ENCODE measurements around the gene SIAH1.

The SIAH1 gene

GRCh38 chr16:48367441-48368049 lies 17.7 kb downstream of the SIAH1 start:
- peaks cover 18% of the 10 kb centered on the region for H4K20me1 ChIP-seq (ENCODE audit: low read depth, low read length)
- H3K9me3 ChIP-seq (ENCODE audit: insufficient read depth, low read length) = no peaks in the 10 kb centered on the region
- TF ChIP-seq EZH2phosphoT487 (conservative IDR thresholded peaks at IDR 0.05; ENCODE audit: low read length) (no peak), CTCF (IDR thresholded peaks at IDR 0.05; ENCODE audit: insufficient read depth, low read length, poor library complexity, severe bottlenecking) (no peak)
- no peaks in the 10 kb centered on the region for H3K36me3 ChIP-seq (ENCODE audit: low read length)
- H2AFZ ChIP-seq (ENCODE audit: low read depth, low read length, severe bottlenecking) = no peak overlapping the region
- peak overlapping the region; percentile 94 for H3K4me2 ChIP-seq (ENCODE audit: low read depth, low read length, poor library complexity, severe bottlenecking)
- H3K27ac ChIP-seq (ENCODE audit: low read depth, low read length) = no peak overlapping the region
- H3K9me2 ChIP-seq (replicated peaks; ENCODE audit: insufficient read depth, low read length) = no peaks in the 10 kb centered on the region
- no peak overlapping the region for H3K4me3 ChIP-seq (ENCODE audit: insufficient read depth, low read length, poor library complexity, severe bottlenecking)
- H3K9ac ChIP-seq (ENCODE audit: low read length) = no peak overlapping the region
- H3K27me3 ChIP-seq (ENCODE audit: low read length) = no peaks in the 10 kb centered on the region
- H3F3A ChIP-seq (ENCODE audit: insufficient read depth) = peaks cover 10% of the 10 kb centered on the region; the same call in 1 of the 2 replicates
- peaks cover 95% of the 10 kb centered on the region for H3K79me2 ChIP-seq (ENCODE audit: insufficient read depth, low read length)

- Histone ChIP-seq H4K20me1 (ENCODE audit: low read depth, low read length) (peaks cover 7% of the 10 kb centered on the region), H3F3A (ENCODE audit: insufficient read depth) (peaks cover 10% of the 10 kb centered on the region; the same call in 1 of the 2 replicates), H3K9me3 (ENCODE audit: insufficient read depth, low read length) (no peaks in the 10 kb centered on the region), H3K4me3 (ENCODE audit: insufficient read depth, low read length, poor library complexity, severe bottlenecking) (peak overlapping the region; percentile 53), H3K79me2 (ENCODE audit: insufficient read depth, low read length) (peaks cover 95% of the 10 kb centered on the region), H3K9me2 (replicated peaks; ENCODE audit: insufficient read depth, low read length) (no peaks in the 10 kb centered on the region), H2AFZ (ENCODE audit: low read depth, low read length, severe bottlenecking) (peak overlapping the region; percentile 30), H3K27ac (ENCODE audit: low read depth, low read length) (peak overlapping the region; percentile 56), H3K9ac (ENCODE audit: low read length) (peak overlapping the region; percentile 60), H3K27me3 (ENCODE audit: low read length) (no peaks in the 10 kb centered on the region), H3K4me2 (ENCODE audit: low read depth, low read length, poor library complexity, severe bottlenecking) (peak overlapping the region; percentile 94), H3K36me3 (ENCODE audit: low read length) (peaks cover 1% of the 10 kb centered on the region; the same call in 1 of the 2 replicates)
- TF ChIP-seq CTCF (IDR thresholded peaks at IDR 0.05; ENCODE audit: insufficient read depth, low read length, poor library complexity, severe bottlenecking) = no peak
- no peak for TF ChIP-seq EZH2phosphoT487 (conservative IDR thresholded peaks at IDR 0.05; ENCODE audit: low read length)
Observed at GRCh38 chr16:48366165-48367093, 18.8 kb downstream of the SIAH1 start.

GRCh38 chr16:48365601-48366164 lies 19.5 kb downstream of the SIAH1 start:
- H3K27me3 ChIP-seq (ENCODE audit: low read length) = no peaks in the 10 kb centered on the region

More at GRCh38 chr16:48365601-48366164, 19.5 kb downstream of the SIAH1 start:
- Histone ChIP-seq H3K36me3 (ENCODE audit: low read length) (peaks cover 3% of the 10 kb centered on the region; the same call in 1 of the 2 replicates), H3K4me3 (ENCODE audit: insufficient read depth, low read length, poor library complexity, severe bottlenecking) (peak overlapping the region; percentile 53), H3K9me2 (replicated peaks; ENCODE audit: insufficient read depth, low read length) (no peaks in the 10 kb centered on the region), H3K9ac (ENCODE audit: low read length) (peak overlapping the region; percentile 60), H3K27ac (ENCODE audit: low read depth, low read length) (peak overlapping the region; percentile 56), H3F3A (ENCODE audit: insufficient read depth) (peaks cover 15% of the 10 kb centered on the region; the same call in 1 of the 2 replicates), H3K79me2 (ENCODE audit: insufficient read depth, low read length) (peaks cover 95% of the 10 kb centered on the region), H2AFZ (ENCODE audit: low read depth, low read length, severe bottlenecking) (peak overlapping the region; percentile 30), H3K9me3 (ENCODE audit: insufficient read depth, low read length) (no peaks in the 10 kb centered on the region), H3K4me2 (ENCODE audit: low read depth, low read length, poor library complexity, severe bottlenecking) (peak overlapping the region; percentile 94), H4K20me1 (ENCODE audit: low read depth, low read length) (0 out of 2 replicates have a peak, but pooled peaks cover 3% of the 10 kb centered on the region)
- TF ChIP-seq EZH2phosphoT487 (conservative IDR thresholded peaks at IDR 0.05; ENCODE audit: low read length) = no peak
- TF ChIP-seq CTCF (IDR thresholded peaks at IDR 0.05; ENCODE audit: insufficient read depth, low read length, poor library complexity, severe bottlenecking) = no peak
